ENCODE results near the gene GIMD1.
"Not testable (repeated sequence)": the region's sequence is repeated elsewhere in the genome, so short reads cannot be mapped to it uniquely, and the experiment has no call there.

GIMD1 gene

GRCh38 chr4:106347167-106347566 lies 21.4 kb downstream of the GIMD1 start:
- no peak for DNase-seq

GRCh38 chr4:106344647-106344970 lies 24.0 kb downstream of the GIMD1 start:
- DNase-seq, result no peak

- no peak for DNase-seq
Measured at GRCh38 chr4:106343865-106344646, 24.5 kb downstream of the GIMD1 start.

DNA sequence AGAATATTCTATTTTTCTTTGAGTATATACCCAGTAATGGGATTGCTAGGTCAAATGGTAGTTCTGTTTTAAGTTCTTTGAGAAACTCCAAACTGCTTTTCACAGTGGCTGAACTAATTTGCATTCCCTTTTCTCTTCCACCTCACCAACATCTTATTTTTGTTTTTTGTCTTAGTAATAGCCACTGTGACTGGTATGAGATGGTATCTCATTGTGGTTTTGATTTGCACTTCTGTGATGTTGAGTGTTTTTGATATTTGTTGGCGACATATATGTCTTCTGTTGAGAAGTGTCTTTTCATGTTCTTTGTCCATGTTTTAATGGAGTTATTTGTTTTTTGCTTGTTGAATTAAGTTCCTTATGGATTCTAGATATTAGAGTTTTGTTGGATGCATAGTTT lies 27.8 kb downstream of the GIMD1 start:
- no peak for DNase-seq

DNA sequence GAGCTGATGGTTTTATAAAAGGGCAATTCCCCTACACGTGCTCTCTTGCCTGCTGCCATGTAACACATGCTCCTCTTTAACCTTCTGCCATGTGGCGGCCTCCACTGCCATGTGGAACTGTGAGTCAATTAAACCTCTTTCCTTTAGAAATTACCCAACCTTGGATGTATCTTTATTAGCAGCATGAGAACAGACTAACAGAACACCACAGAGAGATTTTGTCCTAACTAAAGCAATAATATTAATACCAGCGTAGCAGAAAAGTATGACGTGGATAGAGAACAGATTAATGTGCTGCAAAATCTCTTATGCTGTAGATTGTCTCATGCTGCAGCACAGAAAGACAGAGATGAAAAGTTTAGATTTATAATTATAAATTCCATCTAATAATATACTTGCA lies 29.1 kb downstream of the GIMD1 start:
- no peak for DNase-seq

GRCh38 chr4:106338671-106339070 lies 29.9 kb downstream of the GIMD1 start:
- no peak for DNase-seq

DNA sequence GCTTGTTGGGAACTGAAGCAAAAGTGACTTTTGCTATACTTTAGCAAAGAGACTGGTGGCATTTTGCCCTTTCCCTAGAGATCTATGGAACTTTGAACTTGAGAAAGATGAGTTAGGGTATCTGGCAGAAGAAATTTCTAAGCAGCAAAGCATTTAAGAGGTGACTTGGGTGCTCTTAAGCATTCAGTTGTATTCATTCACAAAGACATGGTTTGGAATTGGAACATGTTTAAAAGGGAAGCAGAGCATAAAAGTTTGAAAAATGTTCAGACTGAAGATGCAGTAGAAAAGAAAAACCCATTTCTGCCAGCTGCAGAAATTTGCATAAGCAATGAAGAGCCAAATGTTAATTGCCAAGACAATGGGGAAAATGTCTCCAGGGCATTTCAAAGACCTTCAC lies 30.7 kb downstream of the GIMD1 start:
- DNase-seq, result no peak

DNA sequence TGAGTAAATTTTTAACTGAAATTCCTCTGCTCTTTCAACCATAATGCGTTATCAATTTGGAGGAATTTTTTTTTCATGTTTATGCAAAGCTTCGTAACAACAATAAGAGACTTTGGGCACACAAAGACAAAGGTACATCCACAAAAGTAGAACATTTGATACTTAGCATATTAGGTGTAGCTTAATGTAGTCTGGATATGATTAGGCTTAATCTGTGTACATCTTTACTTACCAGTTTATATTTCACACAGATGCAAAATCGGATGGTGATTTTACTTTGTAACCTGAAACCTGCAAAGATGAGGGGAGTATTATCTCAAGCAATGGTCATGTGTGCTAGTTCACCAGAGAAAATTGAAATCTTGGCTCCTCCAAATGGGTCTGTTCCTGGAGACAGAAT lies 32.0 kb downstream of the GIMD1 start:
- no peak for DNase-seq

DNA sequence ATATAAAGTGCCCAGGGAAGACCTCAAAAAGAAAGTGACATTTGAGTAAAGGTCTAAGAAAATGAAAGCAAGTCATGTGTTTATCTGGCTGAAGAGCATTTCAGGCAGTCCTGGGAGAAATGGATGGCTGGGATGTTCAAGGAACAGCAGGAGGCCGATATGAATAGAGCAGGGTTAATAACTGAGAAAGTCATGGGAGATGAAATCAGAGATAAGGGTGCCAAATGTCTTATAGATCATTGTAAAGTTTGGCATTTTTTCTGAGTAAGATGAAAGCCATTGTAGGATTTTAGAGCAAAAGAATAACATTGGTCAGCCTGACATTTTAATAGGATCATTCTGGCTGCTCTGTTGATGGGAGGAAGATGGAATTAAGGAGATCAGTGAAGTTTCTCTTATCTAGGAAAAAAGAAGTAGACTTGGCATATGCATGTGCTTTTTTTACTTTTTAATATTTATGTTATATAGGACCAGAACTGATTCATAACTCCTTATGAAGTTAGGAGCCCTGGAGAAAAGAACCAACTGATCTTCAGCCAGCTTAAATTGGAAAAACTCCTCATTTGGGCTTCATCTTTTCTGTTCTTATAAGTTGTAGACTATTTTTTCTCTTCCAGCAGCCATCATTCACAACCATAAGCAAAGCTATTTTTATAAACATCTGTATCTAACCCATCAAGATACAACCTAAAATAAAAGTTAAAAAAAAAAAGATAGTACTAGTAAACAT lies 33.7 kb downstream of the GIMD1 start:
- no peak for DNase-seq

GRCh38 chr4:106333186-106333585 lies 35.4 kb downstream of the GIMD1 start:
- DNase-seq, result no peak

DNA sequence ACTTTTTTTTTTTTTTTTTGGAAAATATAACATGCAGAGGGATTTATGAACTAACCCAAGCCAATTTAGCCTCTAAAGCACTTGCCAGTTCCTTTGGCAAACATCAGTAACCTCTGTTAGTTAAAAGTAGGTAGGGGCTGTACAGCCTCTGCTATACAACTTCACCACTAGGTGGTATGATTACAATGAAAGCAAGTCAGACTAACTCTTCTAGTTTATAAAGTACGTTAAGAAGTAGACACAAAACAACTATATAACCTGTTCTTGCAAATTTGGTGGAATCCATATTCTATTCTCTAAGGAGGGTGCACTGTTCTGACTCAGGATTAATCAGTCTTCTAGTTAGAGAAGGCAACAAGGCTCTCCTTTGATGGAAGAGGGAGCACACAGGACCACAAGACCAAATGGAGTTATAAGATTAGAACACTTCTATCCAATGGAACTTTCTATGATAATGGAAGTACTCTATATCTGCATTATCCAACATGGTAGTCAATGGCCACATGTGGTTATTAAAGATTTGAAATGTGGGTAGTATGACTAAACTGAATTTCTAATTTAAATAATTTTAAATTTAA lies 39.4 kb downstream of the GIMD1 start:
- DNase-seq, result peak; percentile 22 to 47 (median 27)

GRCh38 chr4:106325800-106326199 lies 42.8 kb downstream of the GIMD1 start:
- DNase-seq, result no peak

- DNase-seq, result no peak
Measured at GRCh38 chr4:106323119-106323518, 45.5 kb downstream of the GIMD1 start.

GRCh38 chr4:106321814-106322213 lies 46.8 kb downstream of the GIMD1 start:
- not testable (repeated sequence) for DNase-seq

- DNase-seq, result not testable (repeated sequence)
Measured at GRCh38 chr4:106321168-106321567, 47.4 kb downstream of the GIMD1 start.

DNA sequence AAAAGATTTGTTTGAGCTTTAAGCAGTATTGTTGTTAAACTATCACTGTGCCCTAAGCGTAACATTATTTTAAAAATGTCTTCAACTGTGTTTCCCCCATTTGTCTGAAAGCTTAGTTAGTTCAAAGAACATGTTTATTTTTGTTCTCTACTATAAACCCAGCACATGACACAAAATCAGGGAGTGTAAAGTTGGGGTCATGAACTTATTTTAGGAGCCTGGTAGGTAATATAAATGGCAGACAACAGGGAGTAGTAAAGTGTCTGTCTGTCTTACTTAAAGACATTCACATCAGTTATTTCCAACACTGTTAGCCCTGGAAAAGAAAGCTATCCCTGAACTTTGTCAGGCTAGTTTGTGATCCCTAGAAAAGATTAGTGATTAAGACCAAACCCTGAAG lies 48.3 kb downstream of the GIMD1 start:
- DNase-seq, result no peak

DNA sequence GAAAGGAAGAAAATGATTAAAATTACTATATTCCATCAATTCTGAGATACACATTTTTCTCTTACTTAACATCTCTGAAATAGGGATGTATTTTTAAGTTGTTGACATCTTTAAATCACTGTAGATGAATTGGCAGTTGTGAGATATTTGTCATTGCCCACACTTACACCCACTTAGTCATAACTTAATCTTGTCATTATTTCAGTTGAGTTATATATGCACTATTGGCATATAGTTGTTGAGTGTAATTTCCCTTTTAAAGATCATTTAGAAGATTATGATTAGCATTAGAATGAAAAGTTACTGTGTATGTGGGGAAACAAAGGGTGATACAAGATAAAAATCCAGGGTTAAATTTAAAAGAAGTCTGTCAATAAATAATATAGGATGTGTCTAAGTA lies 50.1 kb downstream of the GIMD1 start:
- peak in 2 of 3 donors; percentile 26 to 27 for DNase-seq

- DNase-seq, result no peak
Measured at GRCh38 chr4:106317815-106318214, 50.8 kb downstream of the GIMD1 start.

DNA sequence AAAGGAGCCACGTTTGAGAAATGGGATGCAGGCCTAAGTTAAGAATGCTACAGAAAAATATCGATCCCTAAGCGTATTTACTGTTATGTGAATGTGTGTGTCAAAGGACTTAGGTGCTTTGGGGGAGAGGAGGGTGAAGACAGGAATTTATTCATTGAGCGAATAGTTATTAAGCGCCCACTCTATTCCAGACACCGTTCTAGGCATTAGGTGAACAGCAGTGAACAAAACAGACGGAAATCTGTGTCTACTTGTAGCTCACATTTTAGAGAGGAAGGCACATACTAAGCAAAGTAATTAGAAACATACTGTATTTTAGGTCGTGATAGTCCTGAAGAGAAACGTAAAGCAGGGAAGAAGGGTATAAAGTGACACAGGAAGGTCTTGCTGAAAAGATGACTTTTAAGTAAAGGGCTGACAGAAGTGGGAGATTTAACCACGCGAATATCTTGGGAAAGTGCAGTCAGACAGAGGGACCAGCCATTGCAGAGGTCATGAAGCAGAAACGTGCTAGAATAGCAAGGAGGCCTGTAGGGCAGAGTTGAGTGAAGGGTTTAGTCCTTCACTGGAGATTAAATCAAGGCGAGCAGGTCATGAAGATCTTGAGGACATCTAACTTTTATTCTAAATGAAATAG lies 51.7 kb downstream of the GIMD1 start:
- peak in 2 of 3 donors; percentile 13 to 25 for DNase-seq

GRCh38 chr4:106315968-106316772 lies 52.4 kb downstream of the GIMD1 start, which contains the start of the genes AIMP1 and TBCK:
TSS of gene AIMP1 (plus strand) at chr4:106316550. CDS start at chr4:106325010, 8,460 bp downstream.
TSS of gene TBCK (minus strand) at chr4:106316209. CDS start at chr4:106308960, 7,249 bp downstream.
- DNase-seq, result peak; percentile 93 to 95 (median 93)

DNA sequence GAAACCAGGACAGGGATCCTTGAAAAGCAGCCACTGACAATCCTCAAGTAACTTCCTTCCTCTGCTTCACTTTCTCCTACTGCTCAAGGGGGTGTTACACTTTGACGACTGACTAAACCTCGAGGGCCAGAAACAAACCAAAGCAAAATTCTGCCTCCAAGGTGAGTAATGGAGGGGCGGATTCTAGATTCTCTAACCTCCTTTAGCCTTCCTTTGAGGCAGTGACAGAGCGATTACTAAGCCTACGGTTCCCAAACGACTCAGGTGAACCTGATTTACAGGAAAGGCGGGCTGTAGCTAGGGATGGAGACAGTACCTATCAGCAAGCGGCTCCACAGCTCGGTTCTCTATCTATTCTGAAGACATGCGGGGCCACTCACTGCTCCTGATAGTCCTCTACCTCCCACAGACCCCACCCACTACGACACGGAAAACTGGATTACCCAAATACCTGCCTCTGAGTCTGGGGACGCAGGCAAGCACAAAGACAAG lies 53.1 kb downstream of the GIMD1 start:
- peak; percentile 52 to 68 (median 62) for DNase-seq

- no peak for DNase-seq
Measured at GRCh38 chr4:106314960-106315359, 53.6 kb downstream of the GIMD1 start.
